SU-DHL-6 (cell line): ENCODE measurements around the gene CECR2.

ENCODE experiments used
- H2AFZ ChIP-seq: fragments of 200-600 bp; sonication (generic); 2 replicates; pipeline ENCODE4 v1.6.1; 2014; ENCODE audit warnings: low read depth, mild to moderate bottlenecking, moderate library complexity, mixed read lengths, antibody characterized with exemption, low read length; ENCODE audit not compliant: severe bottlenecking
- H3F3A ChIP-seq: fragments of 200-600 bp; shearing (Covaris generic); 2 replicates; pipeline ENCODE4 v1.6.0; 2016; ENCODE audit warnings: antibody characterized with exemption, mild to moderate bottlenecking; ENCODE audit not compliant: insufficient read depth
- H3K27ac ChIP-seq: fragments of 200-600 bp; sonication (generic); 2 replicates; pipeline ENCODE4 v1.5.1; 2016; ENCODE audit warnings: low read depth, mild to moderate bottlenecking, low read length, moderate library complexity, mixed read lengths
- H3K27me3 ChIP-seq: fragments of 200-600 bp; sonication (generic), shearing (Covaris generic); 2 replicates; pipeline ENCODE4 v1.6.0; 2014; ENCODE audit warnings: mild to moderate bottlenecking, low read length
- H3K36me3 ChIP-seq: fragments of 200-600 bp; sonication (generic); 2 replicates; pipeline ENCODE4 v1.6.1; 2014; ENCODE audit warnings: mild to moderate bottlenecking, low read length, mixed read lengths
- H3K4me2 ChIP-seq: fragments of 300-600, 200-600 bp; shearing (Covaris generic), sonication (generic); 2 replicates; pipeline ENCODE4 v1.6.0; 2014; ENCODE audit warnings: low read length, low read depth, mild to moderate bottlenecking; ENCODE audit not compliant: poor library complexity, severe bottlenecking
- H3K4me3 ChIP-seq: fragments of 200-600 bp; sonication (generic); 2 replicates; pipeline ENCODE4 v1.5.1; 2014; ENCODE audit warnings: antibody characterized with exemption, low read length, mild to moderate bottlenecking, mixed read lengths; ENCODE audit not compliant: insufficient read depth, poor library complexity, severe bottlenecking
- H3K79me2 ChIP-seq: fragments of 200-600 bp; sonication (generic); 2 replicates; pipeline ENCODE4 v1.6.1; 2014; ENCODE audit warnings: mild to moderate bottlenecking, low read length, moderate library complexity; ENCODE audit not compliant: insufficient read depth
- H3K9ac ChIP-seq: fragments of 200-600 bp; sonication (generic); 2 replicates; pipeline ENCODE4 v1.7.0; 2014; ENCODE audit warnings: mild to moderate bottlenecking, low read length
- H3K9me2 ChIP-seq: fragments of 200-600 bp; sonication (generic); replicated peaks from 2 replicates; pipeline ENCODE4 v1.6.1; 2014; ENCODE audit warnings: low read length; ENCODE audit not compliant: insufficient read depth
- H3K9me3 ChIP-seq: fragments of 200-600 bp; sonication (generic); 2 replicates; pipeline ENCODE4 v1.6.1; 2014; ENCODE audit warnings: low read length, mixed read lengths; ENCODE audit not compliant: insufficient read depth
- H4K20me1 ChIP-seq: fragments of 200-600 bp; sonication (generic); 2 replicates; pipeline ENCODE4 v1.6.1; 2014; ENCODE audit warnings: low read depth, mild to moderate bottlenecking, antibody characterized with exemption, low read length, moderate library complexity, mixed read lengths
- CTCF ChIP-seq: fragments of 200-600 bp; sonication (generic); IDR thresholded peaks from one replicate; pipeline ENCODE4 v1.5.1; 2017; ENCODE audit warnings: antibody characterized with exemption, mild to moderate bottlenecking, low read length, moderate library complexity; ENCODE audit not compliant: insufficient read depth, poor library complexity, severe bottlenecking
- EZH2phosphoT487 ChIP-seq: fragments of 200-600 bp; sonication (generic), shearing (Covaris generic); conservative IDR thresholded peaks from 2 replicates; pipeline ENCODE4 v1.6.1; 2018; ENCODE audit warnings: mild to moderate bottlenecking, antibody characterized with exemption, low read length, moderate library complexity, mixed read lengths

CECR2 gene

GRCh38 chr22:17575681-17576080 lies 206.4 kb downstream of the CECR2 start:
- Histone ChIP-seq H3K9ac (no peak overlapping the region), H3K4me3 (no peak overlapping the region)
- TF ChIP-seq EZH2phosphoT487 (no peak), CTCF (no peak)

DNA sequence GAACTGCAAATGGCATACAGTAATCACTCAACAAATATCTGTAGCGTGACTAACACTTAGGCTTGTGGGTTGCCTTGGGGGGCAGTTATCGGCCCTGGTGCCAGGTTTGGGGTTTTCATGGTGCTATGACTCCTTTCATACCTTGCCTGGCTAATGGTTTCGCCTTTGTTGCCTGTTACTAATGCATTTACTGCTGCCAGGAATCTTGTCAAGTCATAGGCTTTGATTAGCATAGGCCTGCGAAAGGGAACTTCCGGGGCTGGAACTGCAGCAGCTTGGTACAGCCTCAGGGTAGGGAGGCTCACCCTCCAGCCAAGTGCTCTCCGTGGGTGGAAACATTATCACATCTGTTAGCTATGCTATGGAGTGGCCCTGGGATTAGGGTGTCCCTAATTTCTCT lies 207.2 kb downstream of the CECR2 start:
- Histone ChIP-seq H3K27ac (no peak overlapping the region), H4K20me1 (no peaks in the 10 kb centered on the region), H3K9ac (no peak overlapping the region), H3K27me3 (no peaks in the 10 kb centered on the region), H3K9me2 (no peaks in the 10 kb centered on the region), H3K36me3 (no peaks in the 10 kb centered on the region), H3K79me2 (no peaks in the 10 kb centered on the region), H3K4me3 (no peak overlapping the region), H2AFZ (no peak overlapping the region), H3F3A (no peaks in the 10 kb centered on the region), H3K4me2 (no peak overlapping the region), H3K9me3 (no peaks in the 10 kb centered on the region)
- TF ChIP-seq EZH2phosphoT487 = no peak
- no peak for TF ChIP-seq CTCF

More at GRCh38 chr22:17575681-17576080, 206.4 kb downstream of the CECR2 start:
- Histone ChIP-seq H3K27me3 (no peaks in the 10 kb centered on the region), H3K9me3 (no peaks in the 10 kb centered on the region), H3K27ac (no peak overlapping the region), H3K9me2 (no peaks in the 10 kb centered on the region), H3K79me2 (no peaks in the 10 kb centered on the region), H3F3A (no peaks in the 10 kb centered on the region), H4K20me1 (no peaks in the 10 kb centered on the region), H3K36me3 (no peaks in the 10 kb centered on the region), H2AFZ (no peak overlapping the region), H3K4me2 (no peak overlapping the region)

GRCh38 chr22:17578136-17578754 lies 209.0 kb downstream of the CECR2 start:
- H3F3A ChIP-seq = no peaks in the 10 kb centered on the region
- no peaks in the 10 kb centered on the region for H3K79me2 ChIP-seq
- no peaks in the 10 kb centered on the region for H4K20me1 ChIP-seq
- no peak overlapping the region for H3K27ac ChIP-seq
- no peaks in the 10 kb centered on the region for H3K9me3 ChIP-seq
- H2AFZ ChIP-seq = no peak overlapping the region
- no peaks in the 10 kb centered on the region for H3K27me3 ChIP-seq
- no peaks in the 10 kb centered on the region for H3K36me3 ChIP-seq
- TF ChIP-seq EZH2phosphoT487 (no peak), CTCF (no peak)
- H3K9ac ChIP-seq = no peak overlapping the region
- H3K9me2 ChIP-seq = no peaks in the 10 kb centered on the region
- no peak overlapping the region for H3K4me3 ChIP-seq
- no peak overlapping the region for H3K4me2 ChIP-seq
